ENCODE measurements around the gene MB21D2.
A peak's percentile ranks its signal among the peaks of the same experiment; 100 is the strongest.
"Not testable (repeated sequence)": the region's sequence is repeated elsewhere in the genome, so short reads cannot be mapped to it uniquely, and the experiment has no call there.

Gene MB21D2

GRCh38 chr3:192917404-192918274 lies at the start of gene MB21D2:
MB21D2 (minus strand) TSS chr3:192917856; CDS start chr3:192917840, 16 bp downstream.
- DNase-seq: peak; percentile 62
- ATAC-seq: peak; percentile 72

- DNase-seq, ATAC-seq: not testable (repeated sequence)
Observed at GRCh38 chr3:192964959-192965719, 47.5 kb upstream of the MB21D2 start.

DNA sequence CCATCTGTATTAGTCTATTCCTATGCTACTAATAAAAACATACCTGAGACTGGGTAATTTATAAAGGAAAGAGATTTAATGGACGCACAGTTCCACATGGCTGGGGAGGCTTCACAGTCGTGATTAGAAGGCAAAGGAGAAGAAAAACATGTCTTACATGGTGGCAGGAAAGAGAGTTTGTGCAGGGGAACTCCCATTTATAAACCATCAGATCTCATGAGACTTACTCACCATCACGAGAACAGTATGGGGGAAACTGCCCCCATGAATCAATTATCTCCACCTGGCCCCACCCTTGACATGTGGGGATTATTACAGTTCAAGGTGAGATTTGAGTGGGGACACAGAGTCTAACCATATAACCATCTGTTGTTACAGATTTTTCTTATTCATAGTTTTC lies 42.1 kb upstream of the MB21D2 start:
- DNase-seq (no peak), ATAC-seq (no peak)

GRCh38 chr3:192958219-192958872 lies 40.7 kb upstream of the MB21D2 start:
- DNase-seq (no peak), ATAC-seq (peak; percentile 55)

DNA sequence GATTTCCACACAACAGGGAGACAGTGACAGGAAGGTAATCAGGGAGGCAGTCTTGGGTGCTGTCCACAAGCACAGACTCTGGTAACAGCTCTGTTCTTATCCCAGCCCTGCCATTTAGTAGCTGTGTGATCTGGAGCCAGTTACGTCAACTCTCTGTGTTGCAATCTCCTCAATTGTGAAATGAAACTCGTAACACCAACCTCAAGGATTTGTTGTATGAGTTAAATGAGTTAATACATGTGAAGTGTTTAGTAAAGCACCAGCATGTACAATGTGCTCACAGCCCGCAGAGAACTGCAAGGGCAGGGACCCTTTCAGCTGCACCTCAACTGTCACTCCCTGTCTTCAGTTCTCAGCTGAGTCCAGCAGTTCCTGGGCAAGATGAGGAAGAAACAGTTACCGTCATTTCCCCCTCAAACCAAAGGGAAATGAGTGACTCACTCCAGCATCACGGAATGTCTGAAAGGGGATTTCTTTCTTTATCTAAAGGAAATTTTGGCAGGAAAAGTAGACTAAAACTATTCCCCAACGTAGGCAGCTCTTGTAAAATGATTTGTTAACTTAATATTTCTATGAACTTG lies 39.9 kb upstream of the MB21D2 start:
- ATAC-seq (peak; percentile 76), DNase-seq (peak; percentile 7)

- no peak for DNase-seq
- no peak for ATAC-seq
Observed at GRCh38 chr3:192953926-192954325, 36.3 kb upstream of the MB21D2 start.

GRCh38 chr3:192947421-192947820 lies 29.8 kb upstream of the MB21D2 start:
- DNase-seq (no peak), ATAC-seq (no peak)

DNA sequence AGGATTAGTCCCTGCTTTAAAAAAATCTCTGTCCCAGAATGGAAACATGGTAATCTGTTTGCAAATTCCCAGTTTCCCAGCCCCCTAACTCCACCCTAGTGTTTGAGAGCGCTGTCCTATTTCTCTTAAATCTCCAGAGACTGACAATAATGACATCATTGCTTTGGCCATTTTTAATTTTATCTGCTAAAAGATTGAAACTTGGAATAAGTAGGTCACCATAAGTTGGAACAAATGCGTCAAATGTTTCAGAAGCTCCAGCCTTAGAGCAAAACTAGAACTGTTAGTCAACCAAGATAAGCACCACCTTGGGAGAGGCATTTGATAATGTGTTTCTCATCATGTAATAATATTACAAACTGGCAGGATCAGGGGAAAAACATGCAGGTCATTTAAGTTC lies 25.7 kb upstream of the MB21D2 start:
- DNase-seq (no peak), ATAC-seq (no peak)

DNA sequence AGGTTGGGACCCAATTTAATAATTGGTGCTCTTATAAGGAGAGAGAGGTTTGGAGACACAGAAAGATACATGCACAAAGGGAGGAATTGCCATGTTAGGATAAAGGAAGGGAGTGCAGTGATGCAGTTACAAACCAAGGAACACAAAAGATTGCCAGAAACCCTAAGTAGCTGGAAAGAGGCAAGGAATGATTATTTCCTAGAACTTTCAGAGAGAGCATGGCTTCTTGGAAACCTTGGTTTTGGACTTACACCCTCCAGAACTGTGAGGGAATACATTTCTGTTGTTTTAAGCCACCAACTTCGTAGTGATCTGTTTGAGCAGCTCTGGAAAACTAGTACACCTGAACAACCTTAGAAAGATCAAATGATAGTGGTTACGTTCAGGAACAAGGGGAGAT lies 25.0 kb upstream of the MB21D2 start:
- ATAC-seq (no peak), DNase-seq (no peak)

DNA sequence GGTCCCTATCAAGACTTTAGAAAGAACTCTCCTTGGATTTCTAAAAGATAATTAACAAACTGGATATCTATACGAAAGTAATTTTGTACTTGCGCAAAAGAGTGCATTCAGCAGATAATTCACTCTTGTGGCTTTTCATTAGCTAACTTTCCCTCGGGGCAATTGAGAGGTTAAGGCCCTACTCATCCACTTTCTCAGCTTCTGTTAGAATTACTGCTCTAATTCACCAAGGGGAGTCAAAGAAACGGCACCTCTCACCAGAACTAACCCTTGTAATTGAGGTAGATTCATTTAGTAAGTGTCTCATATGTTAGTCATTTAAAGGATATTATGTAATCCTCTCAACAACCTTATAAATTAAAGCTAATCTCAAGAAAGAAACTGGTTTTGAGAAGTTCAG lies 22.5 kb upstream of the MB21D2 start:
- no peak for DNase-seq
- no peak for ATAC-seq

- no peak for DNase-seq
- ATAC-seq: no peak
Observed at GRCh38 chr3:192935441-192935840, 17.8 kb upstream of the MB21D2 start.

DNA sequence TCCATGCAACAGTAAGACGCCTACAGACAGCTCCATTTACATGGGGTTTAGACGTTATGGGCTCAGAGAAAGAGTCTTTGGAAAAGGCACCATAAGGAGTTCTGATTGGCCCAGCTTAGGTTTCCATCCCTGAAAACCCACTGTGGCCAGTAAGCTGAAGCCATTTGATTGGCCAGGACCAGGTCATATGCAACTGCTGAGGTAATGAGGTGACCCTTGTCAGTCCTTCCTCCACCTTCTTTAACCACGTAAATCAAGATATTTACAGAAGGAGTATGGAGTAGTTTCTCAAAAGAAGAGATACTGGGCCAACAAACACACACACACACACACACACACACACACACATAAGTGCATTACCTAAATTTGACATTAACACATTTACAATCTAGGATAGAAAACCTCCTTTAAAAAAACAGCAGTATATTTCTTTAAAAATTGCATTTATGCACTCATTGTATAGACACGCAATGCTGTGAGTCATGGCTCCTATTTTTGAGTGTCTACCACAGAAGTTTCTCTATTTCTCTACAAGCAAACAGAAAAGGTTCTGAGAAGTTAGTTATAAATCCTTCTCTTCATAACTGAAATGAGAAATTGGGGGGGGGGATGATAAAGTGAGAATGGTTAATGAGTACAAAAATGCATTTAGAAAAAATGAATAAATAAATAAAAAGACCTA lies 16.3 kb upstream of the MB21D2 start:
- DNase-seq: no peak
- no peak for ATAC-seq

DNA sequence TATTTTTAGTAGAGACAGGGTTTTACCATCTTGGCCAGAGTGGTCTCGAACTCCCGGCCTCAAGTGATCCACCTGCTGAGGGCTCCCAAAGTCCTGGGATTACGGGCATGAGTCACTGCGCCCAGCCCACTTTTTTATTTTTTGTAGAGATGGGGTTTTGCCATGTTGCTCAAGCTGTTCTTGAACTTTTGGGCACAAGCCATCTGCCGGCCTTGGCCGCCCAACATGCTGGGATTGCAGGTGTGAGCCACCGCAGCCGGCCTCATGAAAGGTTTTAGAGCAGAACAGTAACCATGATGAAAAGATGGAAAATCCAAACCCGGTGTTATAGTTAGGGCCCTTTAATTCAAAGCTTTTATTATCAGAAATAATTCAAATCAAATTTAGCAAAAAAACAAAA lies 15.6 kb upstream of the MB21D2 start:
- ATAC-seq: no peak
- no peak for DNase-seq

DNA sequence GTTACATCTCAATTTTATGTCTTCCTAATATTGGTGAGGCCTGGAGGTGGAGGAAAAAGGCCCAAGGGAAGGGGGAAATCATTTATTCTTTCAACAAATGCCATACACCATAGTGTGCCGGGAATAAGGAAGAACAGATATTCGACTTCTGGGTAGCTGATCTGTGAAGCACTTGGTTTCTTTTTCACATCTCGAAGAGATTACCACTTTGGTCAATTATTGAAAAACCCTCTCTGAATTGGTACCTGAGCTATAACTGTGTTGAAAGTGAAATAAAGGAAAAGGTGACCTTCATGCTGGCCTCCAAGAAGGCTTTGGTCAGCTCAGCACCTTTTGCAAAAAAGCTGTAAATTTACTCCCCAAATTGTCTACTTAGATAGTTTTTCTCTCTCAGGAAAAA lies 14.2 kb upstream of the MB21D2 start:
- ATAC-seq (no peak), DNase-seq (no peak)

DNA sequence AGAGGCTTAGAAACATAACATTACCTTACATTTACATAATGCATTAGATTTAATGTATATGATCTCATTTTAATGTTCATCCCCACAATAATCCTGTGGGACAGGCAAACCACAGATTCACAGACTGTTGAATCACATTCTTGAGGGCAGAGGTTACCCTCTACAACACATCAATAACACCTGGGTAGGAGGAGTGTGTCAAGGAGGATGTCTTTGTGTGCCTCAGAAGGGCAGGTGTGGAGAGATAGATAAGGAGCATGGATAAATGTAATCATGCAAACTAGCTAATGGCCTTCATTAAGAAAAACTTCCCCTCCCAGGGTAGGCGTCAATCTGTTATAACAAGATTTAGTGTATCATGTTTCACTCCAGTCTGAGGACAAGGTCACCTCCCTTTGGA lies 12.9 kb upstream of the MB21D2 start:
- ATAC-seq: no peak
- no peak for DNase-seq

DNA sequence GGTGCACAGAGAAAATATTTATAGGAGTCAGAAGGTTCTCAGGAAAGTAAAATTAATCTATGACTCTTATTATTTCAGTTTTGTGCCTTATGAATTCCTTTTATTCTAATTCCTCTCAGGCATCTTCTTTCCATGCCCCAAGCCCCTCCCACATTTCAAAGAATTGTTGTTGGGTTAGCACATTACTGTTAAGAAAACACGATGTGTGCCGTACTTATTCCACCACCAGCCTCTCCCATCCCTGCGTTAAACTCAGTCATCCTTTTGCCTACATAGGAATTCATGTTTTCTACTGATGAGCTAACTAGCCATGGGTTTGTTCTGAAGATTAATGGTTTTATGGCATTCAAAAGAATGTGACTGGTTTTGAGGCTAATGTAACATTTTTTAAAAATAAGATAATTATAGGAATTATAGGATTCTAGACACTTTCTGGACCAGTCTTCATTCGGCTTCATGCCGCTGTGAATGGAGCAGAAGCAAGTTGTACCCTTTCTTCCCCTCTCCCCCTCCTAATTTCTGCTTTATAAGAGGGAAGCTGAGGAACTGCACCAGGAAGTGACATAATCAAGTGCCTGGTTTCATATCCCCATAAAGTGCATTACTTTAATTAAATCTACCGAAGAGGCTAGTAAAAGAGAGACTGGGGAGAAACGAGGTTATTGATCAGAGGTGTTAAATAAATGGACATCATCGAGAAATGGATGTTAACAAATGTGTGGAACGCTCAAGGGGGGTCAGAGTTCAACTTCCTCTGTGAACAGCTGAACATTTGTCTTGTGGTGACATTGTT lies 12.3 kb upstream of the MB21D2 start:
- ATAC-seq (no peak), DNase-seq (no peak)

GRCh38 chr3:192929146-192929545 lies 11.5 kb upstream of the MB21D2 start:
- DNase-seq (no peak), ATAC-seq (no peak)

- DNase-seq: no peak
- ATAC-seq: no peak
Observed at GRCh38 chr3:192928720-192929119, 11.1 kb upstream of the MB21D2 start.

DNA sequence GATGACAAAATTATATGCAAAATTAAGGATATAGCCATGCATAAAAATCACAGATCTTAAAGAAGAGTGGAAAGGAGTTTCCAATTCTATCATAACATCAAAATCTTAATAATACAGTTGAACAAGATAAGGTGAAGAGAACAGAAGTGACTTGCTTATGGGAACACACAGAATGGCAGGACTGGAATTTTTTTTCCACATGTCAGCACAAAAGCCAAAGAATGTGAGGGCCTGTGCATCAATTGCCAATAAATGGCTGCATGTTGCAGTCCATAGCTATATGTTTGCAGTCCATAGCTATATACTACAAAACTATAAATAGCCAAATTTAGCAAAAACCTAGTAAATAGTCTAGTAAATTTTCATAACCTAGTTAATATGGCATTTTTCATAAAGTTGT lies 10.4 kb upstream of the MB21D2 start:
- DNase-seq: no peak

DNA sequence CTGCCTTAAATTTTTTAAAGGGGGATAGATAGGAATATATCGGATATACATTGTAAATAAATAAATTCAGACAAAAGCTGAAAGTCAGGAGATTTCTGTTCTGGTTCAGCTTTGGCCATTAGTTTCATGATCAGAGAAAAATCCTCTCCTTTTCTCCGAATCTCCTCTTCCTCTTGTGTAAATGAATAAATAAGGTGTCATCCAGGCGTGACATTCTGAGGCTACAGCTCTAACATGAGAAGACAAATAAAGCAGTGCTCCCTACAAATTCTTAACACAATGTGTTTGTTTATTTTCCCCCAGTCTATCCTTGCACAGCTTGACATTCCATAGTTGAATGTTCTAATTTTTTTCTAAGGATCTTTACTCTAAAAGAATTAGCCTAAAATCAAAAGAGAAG lies 9.4 kb upstream of the MB21D2 start:
- no peak for DNase-seq
- ATAC-seq: no peak

More for the DNA sequence above, 10.4 kb upstream of the MB21D2 start:
- no peak for ATAC-seq

GRCh38 chr3:192923731-192924130 lies 6.1 kb upstream of the MB21D2 start:
- DNase-seq (no peak), ATAC-seq (no peak)

All from stimulated activated naive CD8-positive, alpha-beta T cell treated with anti-CD3 and anti-CD28 coated beads, Interleukin-15, Interleukin-2, amounts not matched to agents 100 U/mL and 50 U/mL, for 24 hours (primary cell).